T-helper 9 cell (primary cell): ENCODE data around the gene CCNO.

Experiments used
- DNase-seq: peaks from one replicate; pipeline ENCODE4 v3.0.0-alpha.2; 2020

The CCNO gene

DNA sequence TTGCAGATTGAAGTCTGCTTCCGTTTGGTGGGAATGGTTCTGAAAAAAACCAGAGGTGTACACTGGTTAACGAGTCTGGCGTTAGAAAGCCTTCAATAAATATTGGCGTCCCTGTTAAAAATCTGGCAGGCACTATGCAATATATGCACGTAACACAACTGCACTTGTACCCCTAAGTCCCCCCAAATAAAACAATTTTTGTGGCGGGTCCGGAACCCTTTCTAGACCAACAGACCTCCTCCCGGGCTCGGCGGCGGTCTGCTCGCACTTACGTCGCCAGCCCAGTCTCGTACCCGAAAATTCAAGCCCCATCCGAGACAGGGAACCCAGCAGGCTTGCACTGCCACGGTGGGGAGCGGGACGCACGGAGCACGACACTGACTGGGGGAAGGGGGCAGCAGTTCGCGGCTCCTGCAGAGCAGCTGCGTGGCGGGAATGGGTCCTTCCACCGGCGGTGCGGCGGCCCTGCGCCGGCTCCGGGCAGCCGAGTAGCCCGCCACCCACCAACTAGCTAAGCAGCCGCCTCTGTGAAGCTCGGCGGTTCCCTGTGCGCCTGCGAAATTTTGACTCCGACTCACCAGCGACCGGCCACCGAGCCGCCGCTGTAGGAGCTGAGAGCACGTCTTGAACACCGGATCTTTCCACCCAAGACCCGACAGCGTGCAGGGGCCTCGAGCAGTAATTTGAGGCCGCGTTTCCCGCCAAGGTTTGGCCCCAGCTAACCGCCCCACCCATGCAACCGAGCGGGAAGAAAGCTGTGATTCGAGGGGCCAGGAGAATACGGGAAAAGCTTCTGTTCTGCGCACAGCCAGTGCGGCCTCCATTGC lies 10.2 kb downstream of the CCNO start:
- no peak for DNase-seq

DNA sequence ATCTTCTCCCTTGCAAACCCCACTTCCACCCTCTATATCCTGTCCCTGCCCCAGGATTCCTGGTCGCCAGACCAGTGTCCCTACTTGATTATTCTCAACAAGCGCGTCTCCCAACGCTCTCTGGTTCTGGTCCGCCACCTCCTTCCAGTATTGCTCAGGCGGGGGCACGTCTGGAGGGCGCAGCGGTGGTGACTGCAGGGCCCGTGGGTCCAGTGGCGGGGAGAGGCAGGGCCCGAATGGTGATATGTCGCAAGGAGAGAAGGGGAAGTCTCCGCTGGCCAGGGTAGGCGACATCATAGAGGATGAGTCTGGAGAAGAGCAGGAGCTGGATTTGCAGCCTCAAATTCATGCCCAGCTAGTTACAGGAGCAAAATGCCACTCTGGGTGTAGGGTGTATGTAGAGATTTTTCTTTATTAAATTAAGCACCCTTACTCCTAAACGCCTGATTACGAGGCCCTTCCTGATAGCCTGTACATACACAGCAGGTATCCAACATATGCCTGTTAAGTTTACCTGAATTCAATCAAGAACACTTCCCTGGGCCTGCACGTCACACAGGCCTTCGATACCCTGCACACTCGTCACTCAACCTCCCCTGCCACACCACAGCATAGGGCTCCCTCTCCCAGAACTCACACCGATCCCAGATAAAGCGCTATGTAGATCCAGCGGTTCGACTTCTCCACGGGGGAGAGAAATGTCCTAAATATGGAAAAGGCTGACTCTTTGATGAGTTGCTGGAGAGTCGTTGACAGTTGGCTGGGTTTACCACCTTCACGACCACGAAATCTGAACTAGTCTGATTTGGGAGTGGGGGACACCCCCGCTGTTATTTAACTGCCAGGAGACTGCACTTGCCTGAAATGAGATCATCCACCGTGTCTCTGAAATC lies 11.1 kb downstream of the CCNO start:
- no peak for DNase-seq

DNA sequence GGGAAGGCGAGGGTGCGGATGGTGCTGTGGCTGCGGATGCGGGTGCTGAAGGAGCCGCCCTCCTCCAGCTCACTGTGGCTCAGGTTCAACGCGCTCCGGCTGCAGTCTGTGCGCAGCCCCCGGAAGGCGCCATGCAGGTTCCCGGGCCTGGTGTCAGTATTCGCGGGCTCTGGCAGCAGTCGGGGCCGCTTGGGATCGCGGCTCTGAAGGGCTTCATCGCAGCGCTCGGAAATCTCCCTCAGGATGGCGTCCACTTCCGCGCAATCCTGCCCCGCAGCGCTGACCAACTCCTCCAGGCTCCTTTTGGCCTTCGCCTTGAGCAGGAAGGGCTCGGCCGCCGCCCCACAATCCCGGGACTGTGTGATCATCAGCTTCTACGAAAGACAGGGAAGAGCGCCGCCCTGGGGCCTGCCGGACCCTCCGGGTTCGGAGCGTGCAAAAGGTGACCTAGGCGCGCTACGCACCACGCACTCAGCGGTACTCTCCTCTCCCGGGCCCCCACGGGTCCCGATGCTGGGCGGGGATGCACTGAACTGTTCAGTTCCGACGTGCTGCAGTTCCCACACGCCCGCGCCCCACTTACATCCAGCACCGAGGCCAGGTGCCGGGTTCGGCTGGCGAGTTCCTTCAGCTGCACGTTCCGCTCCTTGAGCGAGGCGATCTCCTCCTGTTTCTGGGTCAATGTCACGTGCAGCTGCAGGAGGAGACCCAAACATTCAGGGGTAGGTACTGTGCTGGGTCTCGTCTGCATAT lies 12.8 kb downstream of the CCNO start:
- no peak for DNase-seq

DNA sequence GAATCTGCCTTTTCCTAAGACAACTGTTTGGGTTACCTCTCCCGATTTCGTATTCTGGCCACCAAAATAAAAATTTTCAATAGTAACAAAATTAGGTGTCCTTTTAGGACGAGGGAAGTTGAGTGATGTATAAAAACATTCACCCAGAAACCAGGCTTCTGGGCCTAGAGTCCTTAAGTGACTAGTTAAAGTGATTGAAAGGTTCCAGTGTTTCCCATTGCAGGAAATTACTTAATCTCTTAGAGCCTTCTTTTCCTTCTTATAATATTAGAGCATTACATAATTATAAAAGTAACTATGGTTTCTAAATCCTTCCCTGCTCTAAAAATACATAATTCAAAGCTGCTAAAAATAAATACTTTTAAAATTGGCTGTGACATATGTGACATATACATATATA lies 13.6 kb downstream of the CCNO start:
- no peak for DNase-seq

DNA sequence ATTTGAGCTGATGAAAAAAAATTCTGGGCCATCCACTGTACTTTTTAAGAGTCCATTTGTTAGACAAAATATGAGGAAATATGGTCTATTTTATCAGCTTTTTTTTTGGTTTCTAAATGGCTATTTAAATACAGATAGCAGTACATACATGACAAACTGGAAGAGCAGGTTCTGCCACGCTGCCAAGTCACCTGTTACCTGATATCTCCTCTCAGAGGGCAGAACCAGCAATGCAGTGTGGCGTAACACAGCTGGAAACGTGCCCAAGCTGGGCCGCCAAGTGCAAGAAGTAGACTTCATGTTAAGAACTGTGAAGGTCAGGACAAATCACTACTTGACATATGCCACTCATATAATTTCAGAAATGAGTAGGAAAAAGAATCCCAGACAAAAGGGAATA lies 14.4 kb downstream of the CCNO start:
- no peak for DNase-seq

DNA sequence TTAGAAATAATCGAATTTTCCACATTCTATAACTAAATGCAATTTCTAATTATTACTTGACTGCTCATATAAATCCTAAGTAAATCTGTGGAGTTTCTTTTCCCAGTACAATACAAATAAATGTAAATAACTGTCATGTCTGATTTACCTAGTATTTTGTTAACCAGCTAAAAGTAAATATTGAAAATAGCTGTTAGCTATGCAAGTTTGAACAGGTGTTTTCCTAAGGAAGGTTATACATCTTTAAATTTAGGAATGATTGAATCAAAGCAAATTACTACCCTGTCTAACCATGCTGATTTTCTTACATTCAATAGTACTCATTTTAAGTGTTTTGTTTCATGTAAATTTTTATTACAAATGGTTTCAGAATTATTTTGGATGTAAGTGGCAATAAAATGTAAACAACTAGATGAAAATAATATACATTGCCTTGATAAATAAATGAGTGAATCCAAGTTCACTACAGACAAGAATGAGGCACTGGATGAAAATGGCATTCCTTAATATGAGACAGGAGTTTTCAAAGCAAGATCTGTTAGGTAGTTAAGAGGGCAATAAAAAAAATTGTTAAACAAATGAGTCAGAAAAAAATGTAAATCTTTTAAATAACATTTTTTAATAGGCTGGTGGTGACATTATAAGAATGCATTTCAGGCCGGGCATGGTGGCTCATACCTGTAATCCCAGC lies 22.1 kb downstream of the CCNO start:
- DNase-seq = no peak

DNA sequence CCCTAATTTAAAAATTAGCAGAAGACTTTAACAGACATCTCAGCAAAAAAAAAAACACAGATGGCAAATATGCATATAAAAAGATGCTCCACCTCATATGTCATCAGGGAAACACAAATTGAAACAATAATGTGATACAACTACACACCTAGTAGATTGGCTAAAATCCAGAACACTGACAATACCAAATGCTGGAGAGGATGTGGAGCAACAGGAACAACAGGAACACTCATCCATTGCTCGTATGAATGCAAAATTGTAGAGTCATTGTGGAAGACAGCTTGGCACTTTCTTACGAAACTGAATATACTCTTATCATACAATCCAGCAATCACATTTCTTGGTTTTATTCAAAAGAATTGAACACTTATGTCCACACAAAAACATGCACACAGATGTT lies 28.4 kb downstream of the CCNO start:
- no peak for DNase-seq

DNA sequence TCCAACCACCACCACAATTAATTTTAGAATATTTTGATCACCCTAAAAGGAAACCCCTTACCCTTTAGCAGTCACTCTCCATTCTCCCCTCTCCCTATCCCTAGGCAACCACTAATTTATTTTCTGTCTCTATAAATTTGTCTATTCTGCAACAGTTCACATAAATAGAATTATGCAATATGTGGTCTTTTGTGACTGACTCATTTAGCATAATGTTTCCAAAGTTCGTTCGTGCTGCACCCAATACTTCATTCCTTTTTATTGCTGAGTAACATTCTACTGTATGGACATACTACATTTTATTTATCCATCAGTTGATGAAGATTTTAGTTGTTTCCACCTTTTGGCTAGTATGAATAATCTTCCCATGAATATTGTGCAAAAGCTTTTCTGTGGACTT lies 42.2 kb downstream of the CCNO start:
- no peak for DNase-seq

DNA sequence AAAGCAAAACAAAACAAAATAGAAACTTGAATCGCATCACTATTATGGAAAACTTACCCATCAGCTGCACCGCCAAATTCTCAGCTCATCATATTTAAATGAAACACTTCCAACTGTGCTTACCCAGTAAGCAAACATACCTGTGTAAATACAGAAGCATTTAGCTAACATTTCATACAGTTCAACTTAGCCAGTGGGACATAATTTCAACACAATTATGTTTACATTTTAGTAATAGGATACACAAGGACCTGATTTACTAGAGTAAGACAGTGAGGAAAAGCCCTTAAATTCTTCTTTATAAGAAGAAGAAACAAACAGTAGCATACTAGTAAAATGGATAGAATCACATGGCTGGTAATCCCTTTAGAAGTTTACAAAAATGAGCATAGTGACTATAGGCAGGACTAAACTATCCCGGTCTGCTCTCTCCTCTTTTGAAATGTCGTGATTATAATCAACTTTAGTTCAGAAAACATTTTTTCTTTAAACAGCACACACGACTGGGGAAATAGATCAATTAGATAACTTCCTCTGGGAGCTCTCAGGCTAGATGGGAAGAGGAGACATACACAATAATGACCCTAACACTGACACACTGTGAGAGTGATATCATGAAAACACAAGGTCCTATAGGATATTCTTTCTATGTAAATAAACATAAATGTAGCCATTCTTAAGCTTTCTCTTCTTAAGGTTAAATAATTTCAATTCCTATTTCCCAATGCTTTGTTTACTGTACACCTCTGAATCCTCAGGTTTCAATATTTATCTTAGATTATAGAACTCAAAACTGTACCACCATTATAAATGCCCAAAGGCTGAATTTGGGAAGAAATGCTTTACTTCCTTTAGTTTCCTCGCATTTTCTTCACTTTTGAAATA lies 44.5 kb downstream of the CCNO start:
- no peak for DNase-seq

DNA sequence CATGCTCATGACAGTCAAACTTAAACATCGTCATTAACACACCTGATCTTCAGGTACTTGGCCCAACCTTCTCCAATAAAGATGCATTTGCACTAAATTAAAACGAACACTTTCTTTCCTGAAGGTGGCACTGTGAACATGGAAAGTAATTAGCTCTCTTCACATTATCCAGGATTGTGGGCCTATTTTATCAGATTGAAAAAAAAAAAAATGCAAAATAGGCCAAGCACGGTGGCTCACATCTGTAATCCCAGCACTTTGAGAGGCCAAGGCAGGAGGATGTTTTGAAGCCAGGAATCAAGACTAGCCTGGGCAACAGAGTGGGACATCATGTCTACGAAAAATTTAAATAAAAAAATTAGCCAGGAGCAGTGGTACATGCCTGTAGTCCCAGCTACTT lies 46.0 kb downstream of the CCNO start:
- no peak for DNase-seq
